ENCODE measurements around the gene TGM1.

- no peak for TF ChIP-seq EZH2 (IDR thresholded peaks at IDR 0.05; ENCODE audit: low read length, missing control alignments)
- no peak for TF ChIP-seq CTCF (conservative IDR thresholded peaks at IDR 0.05 in 1 of 2, IDR thresholded peaks at IDR 0.05 in 1 of 2; ENCODE audit: low read depth in 1 of 2, low read length in 2 of 2)
These were observed 22.4 kb upstream of the TGM1 start for GRCh38 chr14:24285351-24285750.
